Stimulated activated effector memory CD8-positive, alpha-beta T cell treated with anti-CD3 and anti-CD28 coated beads, Interleukin-12 subunit alpha, Interleukin-12 subunit beta, amount 100 ng/mL, for 72 hours (primary cell): Measurements from ENCODE around the gene OTOR.

Experiments
- ATAC-seq: fragments of 150-1000 bp; cut with Tn5 transposase; 2 replicates; pipeline ENCODE4 v1.10.0; 2021
- DNase-seq, 2 donors: peaks; one replicate each; pipeline ENCODE4 v3.0.0; 2021 to 2022; ENCODE audit warnings: low spot score in 2 of 2
- H3K27ac Mint-ChIP-seq: one replicate; pipeline ENCODE4 v1.8.0; 2022; ENCODE audit warnings: mild to moderate bottlenecking, mixed read lengths
- H3K36me3 Mint-ChIP-seq: one replicate; pipeline ENCODE4 v1.8.0; 2022; ENCODE audit warnings: mild to moderate bottlenecking, mixed read lengths
- H3K4me1 Mint-ChIP-seq: one replicate; pipeline ENCODE4 v1.8.0; 2022; ENCODE audit warnings: mixed read lengths
- H3K4me3 Mint-ChIP-seq: one replicate; pipeline ENCODE4 v1.8.0; 2022; ENCODE audit warnings: mild to moderate bottlenecking, mixed read lengths
- H3K9me3 Mint-ChIP-seq: one replicate; pipeline ENCODE4 v1.8.0; 2022; ENCODE audit warnings: mixed read lengths

OTOR gene

GRCh38 chr20:16732506-16733152, 15.5 kb upstream of the OTOR start:
- H3K4me3 Mint-ChIP-seq, result peak overlapping the region; percentile 33
- peaks cover 69% of the 10 kb centered on the region for H3K4me1 Mint-ChIP-seq
- peaks cover 4% of the 10 kb centered on the region for H3K9me3 Mint-ChIP-seq
- H3K27ac Mint-ChIP-seq, result peak overlapping the region; percentile 44
- peaks cover 74% of the 10 kb centered on the region for H3K36me3 Mint-ChIP-seq
- DNase-seq (peak in 1 of 2 donors; percentile 4), ATAC-seq (peak; percentile 88)

- no peak overlapping the region for H3K4me3 Mint-ChIP-seq
- ATAC-seq (no peak), DNase-seq (no peak)
- H3K27ac Mint-ChIP-seq, result no peak overlapping the region
- peaks cover 75% of the 10 kb centered on the region for H3K36me3 Mint-ChIP-seq
- no peaks in the 10 kb centered on the region for H3K9me3 Mint-ChIP-seq
- H3K4me1 Mint-ChIP-seq, result peaks cover 8% of the 10 kb centered on the region
These were observed 7.6 kb upstream of the OTOR start for GRCh38 chr20:16740365-16741072.

GRCh38 chr20:16744178-16744807, 3.9 kb upstream of the OTOR start:
- DNase-seq (no peak), ATAC-seq (no peak)
- peaks cover 37% of the 10 kb centered on the region for H3K36me3 Mint-ChIP-seq
- no peaks in the 10 kb centered on the region for H3K4me1 Mint-ChIP-seq
- H3K27ac Mint-ChIP-seq, result no peak overlapping the region
- no peaks in the 10 kb centered on the region for H3K9me3 Mint-ChIP-seq
- H3K4me3 Mint-ChIP-seq, result no peak overlapping the region

GRCh38 chr20:16745204-16745603, 3.0 kb upstream of the OTOR start:
- Mint-ChIP-seq H3K4me3 (no peak overlapping the region), H3K4me1 (no peaks in the 10 kb centered on the region), H3K9me3 (no peaks in the 10 kb centered on the region), H3K36me3 (peaks cover 28% of the 10 kb centered on the region), H3K27ac (no peak overlapping the region)
- no peak for DNase-seq
- ATAC-seq, result no peak

GRCh38 chr20:16747291-16747811, 807 bp upstream of the OTOR start:
- ATAC-seq (no peak), DNase-seq (no peak)
- Mint-ChIP-seq H3K4me3 (no peak overlapping the region), H3K9me3 (no peaks in the 10 kb centered on the region), H3K27ac (no peak overlapping the region), H3K36me3 (peaks cover 6% of the 10 kb centered on the region), H3K4me1 (no peaks in the 10 kb centered on the region)

- DNase-seq, result no peak
- no peak overlapping the region for H3K4me3 Mint-ChIP-seq
- H3K4me1 Mint-ChIP-seq, result no peaks in the 10 kb centered on the region
- H3K9me3 Mint-ChIP-seq, result no peaks in the 10 kb centered on the region
- ATAC-seq, result no peak
- H3K27ac Mint-ChIP-seq, result no peak overlapping the region
- H3K36me3 Mint-ChIP-seq, result no peaks in the 10 kb centered on the region
These were observed 1.4 kb downstream of the OTOR start for GRCh38 chr20:16749573-16749972.

GRCh38 chr20:16752082-16752481, 3.9 kb downstream of the OTOR start:
- Mint-ChIP-seq H3K27ac (no peak overlapping the region), H3K4me3 (no peak overlapping the region), H3K9me3 (no peaks in the 10 kb centered on the region), H3K4me1 (no peaks in the 10 kb centered on the region), H3K36me3 (no peaks in the 10 kb centered on the region)
- ATAC-seq, result no peak
- DNase-seq, result no peak

GRCh38 chr20:16752901-16753300, 4.7 kb downstream of the OTOR start:
- no peaks in the 10 kb centered on the region for H3K9me3 Mint-ChIP-seq
- no peaks in the 10 kb centered on the region for H3K4me1 Mint-ChIP-seq
- H3K27ac Mint-ChIP-seq, result no peak overlapping the region
- ATAC-seq, result no peak
- H3K4me3 Mint-ChIP-seq, result no peak overlapping the region
- no peak for DNase-seq
- no peaks in the 10 kb centered on the region for H3K36me3 Mint-ChIP-seq

- no peak for DNase-seq
- Mint-ChIP-seq H3K27ac (no peak overlapping the region), H3K4me3 (no peak overlapping the region), H3K4me1 (no peaks in the 10 kb centered on the region), H3K9me3 (no peaks in the 10 kb centered on the region), H3K36me3 (no peaks in the 10 kb centered on the region)
- ATAC-seq, result no peak
These were observed 10.5 kb downstream of the OTOR start for GRCh38 chr20:16758454-16759180.

GRCh38 chr20:16759181-16759563, 11.0 kb downstream of the OTOR start:
- Mint-ChIP-seq H3K27ac (no peak overlapping the region), H3K9me3 (no peaks in the 10 kb centered on the region), H3K4me1 (no peaks in the 10 kb centered on the region), H3K4me3 (no peak overlapping the region), H3K36me3 (no peaks in the 10 kb centered on the region)
- no peak for ATAC-seq
- no peak for DNase-seq

GRCh38 chr20:16760431-16761304, 12.5 kb downstream of the OTOR start:
- no peaks in the 10 kb centered on the region for H3K36me3 Mint-ChIP-seq
- DNase-seq, result no peak
- no peak overlapping the region for H3K27ac Mint-ChIP-seq
- no peaks in the 10 kb centered on the region for H3K4me1 Mint-ChIP-seq
- no peaks in the 10 kb centered on the region for H3K9me3 Mint-ChIP-seq
- ATAC-seq, result no peak
- H3K4me3 Mint-ChIP-seq, result no peak overlapping the region

GRCh38 chr20:16761305-16761829, 13.2 kb downstream of the OTOR start:
- ATAC-seq, result peak; percentile 67
- Mint-ChIP-seq H3K9me3 (no peaks in the 10 kb centered on the region), H3K36me3 (no peaks in the 10 kb centered on the region), H3K4me3 (no peak overlapping the region), H3K4me1 (no peaks in the 10 kb centered on the region), H3K27ac (no peak overlapping the region)
- DNase-seq, result peak; percentile 4 to 53

GRCh38 chr20:16764560-16764959, 16.4 kb downstream of the OTOR start:
- Mint-ChIP-seq H3K4me1 (no peaks in the 10 kb centered on the region), H3K9me3 (no peaks in the 10 kb centered on the region), H3K36me3 (no peaks in the 10 kb centered on the region), H3K27ac (no peak overlapping the region), H3K4me3 (no peak overlapping the region)
- DNase-seq (no peak), ATAC-seq (no peak)

- Mint-ChIP-seq H3K36me3 (no peaks in the 10 kb centered on the region), H3K4me1 (no peaks in the 10 kb centered on the region), H3K9me3 (peaks cover 4% of the 10 kb centered on the region), H3K27ac (no peak overlapping the region), H3K4me3 (no peak overlapping the region)
- no peak for DNase-seq
- no peak for ATAC-seq
These were observed 23.1 kb downstream of the OTOR start for GRCh38 chr20:16771213-16771612.
